ENCODE results near the gene PRDX5. TPM values are rescaled to one million over a fixed set of nuclear protein-coding genes. Genes with fewer than 3 reads are reported as not detected.

PRDX5 gene
- total RNA-seq, 1 experiment from 2014 or later, result 341 TPM

GRCh38 chr11:64287676-64288352, 30.1 kb upstream of the PRDX5 start:
- in situ Hi-C loops (cut with HindIII; ENCODE audit: low sequenced_read_pairs), result no loop called here
- no peak for DNase-seq (ENCODE audit: low spot score)

GRCh38 chr11:64288353-64288750, 29.6 kb upstream of the PRDX5 start:
- in situ Hi-C loops (cut with HindIII; ENCODE audit: low sequenced_read_pairs), result no loop called here
- DNase-seq (ENCODE audit: low spot score), result no peak

GRCh38 chr11:64289002-64289564, 28.8 kb upstream of the PRDX5 start:
- no peak for DNase-seq (ENCODE audit: low spot score)
- in situ Hi-C loops (cut with HindIII; ENCODE audit: low sequenced_read_pairs), result no loop called here

- in situ Hi-C loops (cut with HindIII; ENCODE audit: low sequenced_read_pairs), result no loop called here
- DNase-seq (ENCODE audit: low spot score), result no peak
Observed at GRCh38 chr11:64290352-64291261, 27.3 kb upstream of the PRDX5 start.

- DNase-seq (ENCODE audit: low spot score), result no peak
- in situ Hi-C loops (cut with HindIII; ENCODE audit: low sequenced_read_pairs), result no loop called here
Observed at GRCh38 chr11:64291262-64291751, 26.6 kb upstream of the PRDX5 start, which contains the start of gene KCNK4. TSS of gene KCNK4 (plus strand) at chr11:64291302. CDS start at chr11:64293019, 1,717 bp downstream.

GRCh38 chr11:64291752-64292459, 26.0 kb upstream of the PRDX5 start:
- in situ Hi-C loops (cut with HindIII; ENCODE audit: low sequenced_read_pairs), result no loop called here
- no peak for DNase-seq (ENCODE audit: low spot score)

GRCh38 chr11:64292460-64293254, 25.3 kb upstream of the PRDX5 start:
- in situ Hi-C loops (cut with HindIII; ENCODE audit: low sequenced_read_pairs), result no loop called here
- DNase-seq (ENCODE audit: low spot score), result no peak

- peak; percentile 80 for DNase-seq (ENCODE audit: low spot score)
- in situ Hi-C loops (cut with HindIII; ENCODE audit: low sequenced_read_pairs), result no loop called here
Observed at GRCh38 chr11:64294774-64295173, 23.1 kb upstream of the PRDX5 start.

- DNase-seq (ENCODE audit: low spot score), result no peak
- in situ Hi-C loops (cut with HindIII; ENCODE audit: low sequenced_read_pairs), result no loop called here
Observed at GRCh38 chr11:64295760-64296159, 22.2 kb upstream of the PRDX5 start.

GRCh38 chr11:64296236-64296635, 21.7 kb upstream of the PRDX5 start:
- DNase-seq (ENCODE audit: low spot score), result no peak
- in situ Hi-C loops (cut with HindIII; ENCODE audit: low sequenced_read_pairs), result no loop called here

- in situ Hi-C loops (cut with HindIII; ENCODE audit: low sequenced_read_pairs), result no loop called here
Observed at GRCh38 chr11:64296830-64297698, 20.9 kb upstream of the PRDX5 start.

GRCh38 chr11:64297699-64298358, 20.1 kb upstream of the PRDX5 start:
- peak; percentile 43 for DNase-seq (ENCODE audit: low spot score)

More at GRCh38 chr11:64296830-64297698, 20.9 kb upstream of the PRDX5 start:
- no peak for DNase-seq (ENCODE audit: low spot score)

GRCh38 chr11:64298966-64299846, 18.7 kb upstream of the PRDX5 start:
- in situ Hi-C loops (cut with HindIII; ENCODE audit: low sequenced_read_pairs), result no loop called here
- DNase-seq (ENCODE audit: low spot score), result peak; percentile 61

More at GRCh38 chr11:64297699-64298358, 20.1 kb upstream of the PRDX5 start:
- in situ Hi-C loops (cut with HindIII; ENCODE audit: low sequenced_read_pairs), result no loop called here

- DNase-seq (ENCODE audit: low spot score), result peak; percentile 36
- in situ Hi-C loops (cut with HindIII; ENCODE audit: low sequenced_read_pairs), result no loop called here
Observed at GRCh38 chr11:64299847-64300648, 17.9 kb upstream of the PRDX5 start, which contains the start of gene CATSPERZ. TSS of gene CATSPERZ (plus strand) at chr11:64300358. CDS start at chr11:64300411, 53 bp downstream.
